H9 (cell line): Measurements from ENCODE around the gene MNAT1. TPM values are rescaled to one million over a fixed set of nuclear protein-coding genes. Genes with fewer than 3 reads are reported as not detected.

ENCODE experiments used
- DNase-seq: peaks from one replicate; pipeline ENCODE4 v3.0.0-alpha.2; 2017
- H2AFZ ChIP-seq: one replicate; pipeline ENCODE4 v1.6.1; 2013; ENCODE audit warnings: mild to moderate bottlenecking, low read length, control low read depth, moderate library complexity
- H2AK5ac ChIP-seq: 2 replicates; pipeline ENCODE4 v1.6.1; 2013; ENCODE audit warnings: low read length, control low read depth, mixed read lengths; ENCODE audit not compliant: insufficient read length
- H2BK120ac ChIP-seq: one replicate; pipeline ENCODE4 v1.6.1; 2013; ENCODE audit warnings: low read depth, mild to moderate bottlenecking, low read length, control low read depth, inconsistent platforms; ENCODE audit not compliant: poor library complexity, severe bottlenecking
- H2BK12ac ChIP-seq: 2 replicates; pipeline ENCODE4 v1.6.1; 2013; ENCODE audit warnings: low read length, control low read depth, mixed read lengths, low read depth; ENCODE audit not compliant: insufficient read length
- H2BK15ac ChIP-seq: 2 replicates; pipeline ENCODE4 v1.6.1; 2013; ENCODE audit warnings: low read depth, low read length, control low read depth
- H2BK20ac ChIP-seq: one replicate; pipeline ENCODE4 v1.6.1; 2013; ENCODE audit warnings: low read depth, mild to moderate bottlenecking, low read length, control low read depth, inconsistent platforms; ENCODE audit not compliant: poor library complexity, severe bottlenecking
- H2BK5ac ChIP-seq: 2 replicates; pipeline ENCODE4 v1.6.1; 2013; ENCODE audit warnings: low read length, control low read depth, mixed read lengths; ENCODE audit not compliant: insufficient read length
- H3K14ac ChIP-seq: 2 replicates; pipeline ENCODE4 v1.6.1; 2013; ENCODE audit warnings: low read length, control low read depth; ENCODE audit not compliant: insufficient read depth
- H3K18ac ChIP-seq: 2 replicates; pipeline ENCODE4 v1.6.1; 2013; ENCODE audit warnings: low read depth, mild to moderate bottlenecking, mixed read lengths, low read length, control low read depth; ENCODE audit not compliant: insufficient read length
- H3K23ac ChIP-seq: 2 replicates; pipeline ENCODE4 v1.6.1; 2013; ENCODE audit warnings: low read length, control low read depth, mixed read lengths, low read depth; ENCODE audit not compliant: insufficient read length
- H3K23me2 ChIP-seq: 2 replicates; pipeline ENCODE4 v1.6.1; 2013; ENCODE audit warnings: low read depth, mild to moderate bottlenecking, mixed read lengths, low read length, control low read depth; ENCODE audit not compliant: insufficient read length, poor library complexity, severe bottlenecking
- H3K27ac ChIP-seq: 2 replicates; pipeline ENCODE4 v1.5.1; 2013; ENCODE audit warnings: low read length, control low read depth, mixed read lengths, low read depth; ENCODE audit not compliant: insufficient read length
- H3K27me3 ChIP-seq: 2 replicates; pipeline ENCODE4 v1.6.1; 2013; ENCODE audit warnings: low read length, control low read depth, inconsistent platforms; ENCODE audit not compliant: insufficient read depth
- H3K4ac ChIP-seq: 2 replicates; pipeline ENCODE4 v1.6.1; 2013; ENCODE audit warnings: low read depth, mild to moderate bottlenecking, control low read depth, inconsistent platforms, low read length, moderate library complexity
- H3K4me1 ChIP-seq: 2 replicates; pipeline ENCODE4 v1.6.1; 2013; ENCODE audit warnings: low read length, control low read depth, inconsistent platforms; ENCODE audit not compliant: insufficient read depth
- H3K4me2 ChIP-seq: 2 replicates; pipeline ENCODE4 v1.6.1; 2013; ENCODE audit warnings: low read length, control low read depth, mixed read lengths; ENCODE audit not compliant: insufficient read length, insufficient read depth
- H3K56ac ChIP-seq: 2 replicates; pipeline ENCODE4 v1.6.1; 2013; ENCODE audit warnings: low read depth, mild to moderate bottlenecking, mixed read lengths, low read length, control low read depth; ENCODE audit not compliant: insufficient read length
- H3K79me1 ChIP-seq: 2 replicates; pipeline ENCODE4 v1.6.1; 2013; ENCODE audit warnings: low read depth, mild to moderate bottlenecking, moderate library complexity, low read length, control low read depth, inconsistent platforms; ENCODE audit not compliant: insufficient read depth, poor library complexity, severe bottlenecking
- H3K79me2 ChIP-seq: 2 replicates; pipeline ENCODE4 v1.6.1; 2013; ENCODE audit warnings: low read length, control low read depth, inconsistent platforms; ENCODE audit not compliant: insufficient read depth
- H3K9ac ChIP-seq: 2 replicates; pipeline ENCODE4 v1.6.1; 2013; ENCODE audit warnings: low read length, control low read depth, mixed read lengths; ENCODE audit not compliant: insufficient read length; ENCODE audit errors: extremely low read depth
- H3K9me3 ChIP-seq: one replicate; pipeline ENCODE4 v1.6.1; 2013; ENCODE audit warnings: low read depth, low read length, inconsistent platforms; ENCODE audit not compliant: control insufficient read depth
- H3T11ph ChIP-seq: one replicate; pipeline ENCODE4 v1.6.1; 2013; ENCODE audit warnings: mild to moderate bottlenecking, low read length, control low read depth, inconsistent platforms
- H4K20me1 ChIP-seq: one replicate; pipeline ENCODE4 v1.6.1; 2013; ENCODE audit not compliant: control insufficient read depth, insufficient read length, insufficient read depth
- H4K5ac ChIP-seq: 2 replicates; pipeline ENCODE4 v1.6.1; 2013; ENCODE audit warnings: low read depth, mild to moderate bottlenecking, mixed read lengths, low read length, control low read depth; ENCODE audit not compliant: insufficient read length
- H4K8ac ChIP-seq: replicated peaks from 2 replicates; pipeline ENCODE4 v1.6.1; 2013; ENCODE audit warnings: low read length, control low read depth, mixed read lengths, low read depth; ENCODE audit not compliant: insufficient read length
- H4K91ac ChIP-seq: 2 replicates; pipeline ENCODE4 v1.6.1; 2013; ENCODE audit warnings: low read depth, mild to moderate bottlenecking, moderate library complexity, mixed read lengths, low read length, control low read depth; ENCODE audit not compliant: insufficient read length
- H3K27ac Mint-ChIP-seq, 3 experiments: 2 replicates in 2 of 3; 3 replicates in 1 of 3; pipeline ENCODE4 v1.8.0; 2020 to 2021; ENCODE audit warnings: mixed read lengths in 3 of 3, mild to moderate bottlenecking in 1 of 3, moderate library complexity in 1 of 3
- H3K27me3 Mint-ChIP-seq: 2 replicates; pipeline ENCODE4 v1.8.0; 2021; ENCODE audit warnings: low read depth, mild to moderate bottlenecking, moderate library complexity, mixed read lengths
- H3K36me3 Mint-ChIP-seq, 3 experiments: 2 replicates in 2 of 3; 3 replicates in 1 of 3; pipeline ENCODE4 v1.8.0; 2020 to 2021; ENCODE audit warnings: low read depth in 3 of 3, mixed read lengths in 3 of 3; ENCODE audit not compliant: insufficient read depth in 1 of 3
- H3K4me1 Mint-ChIP-seq, 2 experiments: 2 replicates each; pipeline ENCODE4 v1.8.0; 2020; ENCODE audit warnings: mixed read lengths in 2 of 2
- H3K4me3 Mint-ChIP-seq, 2 experiments: 2 replicates in 1 of 2; 3 replicates in 1 of 2; pipeline ENCODE4 v1.8.0; 2020 to 2021; ENCODE audit warnings: mild to moderate bottlenecking in 2 of 2, mixed read lengths in 2 of 2, moderate library complexity in 1 of 2
- H3K9me3 Mint-ChIP-seq, 2 experiments: 2 replicates in 1 of 2; 3 replicates in 1 of 2; pipeline ENCODE4 v1.8.0; 2020; ENCODE audit warnings: mild to moderate bottlenecking in 2 of 2, mixed read lengths in 2 of 2, moderate library complexity in 1 of 2
- total RNA-seq: library from RNA; stranded (reverse); gene quantifications from 2 replicates; pipeline ENCODE4 v1.2.1, GENCODE V29; 2021
- TF ChIP-seq, protein P1 (sequence below): fragments of 200-600 bp; sonication (generic); conservative IDR thresholded peaks from 3 replicates; pipeline ENCODE4 v1.8.0; 2021; ENCODE audit warnings: antibody characterized with exemption, mild to moderate bottlenecking

MNAT1 gene
- total RNA-seq, 1 experiment from 2014 or later, result 43.1 TPM

DNA sequence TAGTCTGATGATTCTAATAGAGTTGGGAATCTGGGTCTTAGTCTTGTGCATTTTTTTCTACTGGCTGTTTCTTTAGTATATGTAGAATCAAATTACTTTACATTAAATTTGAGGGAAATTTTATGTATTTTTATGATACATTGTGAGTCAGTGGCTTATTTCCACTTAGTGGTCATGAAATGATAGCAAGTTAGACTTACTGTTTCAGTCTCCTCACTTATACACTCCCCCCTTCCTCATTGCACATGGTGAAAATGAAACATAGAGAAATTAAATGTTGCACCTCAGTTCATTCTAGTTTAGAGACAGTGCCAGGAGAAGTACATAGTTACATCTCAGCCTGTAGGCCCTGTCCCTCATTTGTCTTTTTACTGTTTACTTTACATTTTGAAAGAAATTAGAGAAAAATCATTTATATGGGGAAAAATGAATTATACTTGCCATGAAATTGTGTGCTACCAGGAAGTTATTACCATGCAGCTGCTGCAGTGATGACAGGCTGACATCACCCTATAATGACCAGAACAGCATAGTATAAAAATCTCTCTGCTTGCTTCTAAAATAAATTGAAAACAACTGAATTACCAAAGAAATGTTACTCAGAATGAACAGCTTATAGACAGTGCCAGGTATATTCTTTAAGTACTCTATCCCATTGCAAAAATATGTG is 133.1 kb downstream of the MNAT1 start:
- no peak overlapping the region for H3K23ac ChIP-seq
- Mint-ChIP-seq H3K9me3 (no peaks in the 10 kb centered on the region), H3K27ac (no peak overlapping the region), H3K36me3 (no peaks in the 10 kb centered on the region), H3K4me1 (no peaks in the 10 kb centered on the region), H3K27me3 (no peaks in the 10 kb centered on the region), H3K4me3 (no peak overlapping the region)
- H3K4me2 ChIP-seq, result no peak overlapping the region
- no peak overlapping the region for H2AFZ ChIP-seq
- no peak overlapping the region for H2BK5ac ChIP-seq
- H3K23me2 ChIP-seq, result no peaks in the 10 kb centered on the region
- H4K20me1 ChIP-seq, result no peaks in the 10 kb centered on the region
- H3K27me3 ChIP-seq, result no peaks in the 10 kb centered on the region
- H3K27ac ChIP-seq, result no peak overlapping the region
- H2BK120ac ChIP-seq, result no peak overlapping the region
- DNase-seq, result no peak
- no peak overlapping the region for H3K9ac ChIP-seq
- no peak overlapping the region for H2BK12ac ChIP-seq
- H3K9me3 ChIP-seq, result no peaks in the 10 kb centered on the region
- H2AK5ac ChIP-seq, result no peak overlapping the region
- TF ChIP-seq, protein P1, sequence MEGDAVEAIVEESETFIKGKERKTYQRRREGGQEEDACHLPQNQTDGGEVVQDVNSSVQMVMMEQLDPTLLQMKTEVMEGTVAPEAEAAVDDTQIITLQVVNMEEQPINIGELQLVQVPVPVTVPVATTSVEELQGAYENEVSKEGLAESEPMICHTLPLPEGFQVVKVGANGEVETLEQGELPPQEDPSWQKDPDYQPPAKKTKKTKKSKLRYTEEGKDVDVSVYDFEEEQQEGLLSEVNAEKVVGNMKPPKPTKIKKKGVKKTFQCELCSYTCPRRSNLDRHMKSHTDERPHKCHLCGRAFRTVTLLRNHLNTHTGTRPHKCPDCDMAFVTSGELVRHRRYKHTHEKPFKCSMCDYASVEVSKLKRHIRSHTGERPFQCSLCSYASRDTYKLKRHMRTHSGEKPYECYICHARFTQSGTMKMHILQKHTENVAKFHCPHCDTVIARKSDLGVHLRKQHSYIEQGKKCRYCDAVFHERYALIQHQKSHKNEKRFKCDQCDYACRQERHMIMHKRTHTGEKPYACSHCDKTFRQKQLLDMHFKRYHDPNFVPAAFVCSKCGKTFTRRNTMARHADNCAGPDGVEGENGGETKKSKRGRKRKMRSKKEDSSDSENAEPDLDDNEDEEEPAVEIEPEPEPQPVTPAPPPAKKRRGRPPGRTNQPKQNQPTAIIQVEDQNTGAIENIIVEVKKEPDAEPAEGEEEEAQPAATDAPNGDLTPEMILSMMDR, result no peak
- no peak overlapping the region for H2BK20ac ChIP-seq
- H3K79me2 ChIP-seq, result no peaks in the 10 kb centered on the region
- H3K14ac ChIP-seq, result no peak overlapping the region
- no peak overlapping the region for H3K18ac ChIP-seq
- no peak overlapping the region for H3K4ac ChIP-seq
- H3T11ph ChIP-seq, result no peak overlapping the region
- no peaks in the 10 kb centered on the region for H3K4me1 ChIP-seq
- no peak overlapping the region for H4K5ac ChIP-seq
- H2BK15ac ChIP-seq, result no peak overlapping the region
- H3K56ac ChIP-seq, result no peak overlapping the region
- H4K91ac ChIP-seq, result no peak overlapping the region
- no peak overlapping the region for H4K8ac ChIP-seq
- no peaks in the 10 kb centered on the region for H3K79me1 ChIP-seq
